Panc1 (cell line): ENCODE results near the gene DSCAM. TPM values are rescaled to one million over a fixed set of nuclear protein-coding genes. Genes with fewer than 3 reads are reported as not detected.

Source experiments
- ATAC-seq: fragments of 200-7000 bp; cut with Tn5 transposase; 2 replicates; pipeline ENCODE4 v1.9.1; 2020; ENCODE audit warnings: mild to moderate bottlenecking, moderate library complexity
- BruUV-seq: library from RNA; stranded (reverse); fragments of 400-500 nt; replicated peaks from 2 replicates; lab custom pipeline; 2021; lab: Mats Ljungman, UMichigan
- CTCF ChIA-PET: fragments of 300-600 bp; sonication (Branson Sonifier 250); formaldehyde crosslinking; loops from one replicate; lab custom pipeline; 2022; ENCODE audit warnings: antibody characterized with exemption; lab: Charles Lee
- POLR2A ChIA-PET: fragments of 300-600 bp; sonication (Branson Sonifier 250); formaldehyde crosslinking; loops from one replicate; lab custom pipeline; 2022; ENCODE audit warnings: antibody characterized with exemption; lab: Charles Lee
- DNase-seq: peaks from one replicate; pipeline ENCODE4 v3.0.0-alpha.2; 2010; ENCODE audit warnings: low read depth, low spot score
- H3K27ac ChIP-seq: 2 replicates; pipeline ENCODE4 v1.5.1; 2011; ENCODE audit warnings: mild to moderate bottlenecking, low read length, inconsistent platforms
- H3K27me3 ChIP-seq: fragments of 200-500 bp; sonication (Bioruptor generic); 2 replicates; pipeline ENCODE4 v1.6.0; 2014; ENCODE audit warnings: low read length, inconsistent platforms; ENCODE audit not compliant: control insufficient read depth, insufficient read depth
- H3K36me3 ChIP-seq: fragments of 200-500 bp; sonication (Bioruptor generic); 2 replicates; pipeline ENCODE4 v1.5.1; 2014; ENCODE audit warnings: inconsistent platforms, mild to moderate bottlenecking, low read length, moderate library complexity; ENCODE audit not compliant: control insufficient read depth, insufficient read depth
- H3K4me1 ChIP-seq: 2 replicates; pipeline ENCODE4 v1.5.1; 2011; ENCODE audit warnings: inconsistent platforms, mild to moderate bottlenecking, low read length, moderate library complexity; ENCODE audit not compliant: control insufficient read depth, insufficient read depth
- H3K4me3 ChIP-seq, 2 experiments: 2 replicates each; pipeline ENCODE4 v1.5.1; 2011 to 2012; ENCODE audit warnings: low read depth in 2 of 2, low read length in 2 of 2, mild to moderate bottlenecking in 2 of 2, inconsistent platforms in 1 of 2, moderate library complexity in 1 of 2
- H3K9me3 ChIP-seq: fragments of 200-500 bp; sonication (Bioruptor generic); 2 replicates; pipeline ENCODE4 v1.5.1; 2014; ENCODE audit warnings: low read depth, mild to moderate bottlenecking, inconsistent platforms, low read length, moderate library complexity; ENCODE audit not compliant: control insufficient read depth, insufficient read depth
- POLR2AphosphoS5 ChIP-seq: IDR thresholded peaks from 2 replicates; pipeline ENCODE4 v1.6.1; 2012; ENCODE audit warnings: mild to moderate bottlenecking, low read depth, low read length, moderate library complexity
- SIN3A ChIP-seq: IDR thresholded peaks from 2 replicates; pipeline ENCODE4 v1.6.1; 2012; ENCODE audit warnings: low read depth, mild to moderate bottlenecking, low read length, moderate library complexity, borderline replicate concordance; ENCODE audit not compliant: insufficient read depth
- TCF7L2 ChIP-seq: IDR thresholded peaks from 2 replicates; pipeline ENCODE4 v1.6.1; 2011; ENCODE audit warnings: mild to moderate bottlenecking, low read depth, low read length, inconsistent platforms
- in situ Hi-C: cut with HindIII; loops from 2 replicates; pipeline ENCODE4 v1.10.0; 2016; ENCODE audit warnings: low sequenced_read_pairs, low pct_unique_long_range_greater_than_20kb
- intact Hi-C: fragments of 100-400 bp; cut with micrococcal nuclease; formaldehyde crosslinking; loops from one replicate; pipeline ENCODE4 v1.10.0; 2022; ENCODE audit not compliant: unreplicated experiment
- total RNA-seq: library from RNA; stranded (reverse); gene quantifications from one replicate; pipeline ENCODE4 v1.2.1, GENCODE V29; 2021; ENCODE audit not compliant: unreplicated experiment
- TF ChIP-seq, protein P1 (sequence below), 2 experiments: IDR thresholded peaks; 2 replicates each; pipeline ENCODE4 v1.6.1; 2011 to 2012; ENCODE audit warnings: low read depth in 2 of 2, control low read depth in 1 of 2, low read length in 1 of 2, mild to moderate bottlenecking in 1 of 2, moderate library complexity in 1 of 2; ENCODE audit not compliant: insufficient read depth in 1 of 2
- TF ChIP-seq, protein P2 (sequence below): fragments of 450-650 bp; IDR thresholded peaks from 2 replicates; pipeline ENCODE4 v1.5.1; 2017; ENCODE audit warnings: mild to moderate bottlenecking

DSCAM gene
- total RNA-seq, 1 experiment from 2014 or later, result not detected

DNA sequence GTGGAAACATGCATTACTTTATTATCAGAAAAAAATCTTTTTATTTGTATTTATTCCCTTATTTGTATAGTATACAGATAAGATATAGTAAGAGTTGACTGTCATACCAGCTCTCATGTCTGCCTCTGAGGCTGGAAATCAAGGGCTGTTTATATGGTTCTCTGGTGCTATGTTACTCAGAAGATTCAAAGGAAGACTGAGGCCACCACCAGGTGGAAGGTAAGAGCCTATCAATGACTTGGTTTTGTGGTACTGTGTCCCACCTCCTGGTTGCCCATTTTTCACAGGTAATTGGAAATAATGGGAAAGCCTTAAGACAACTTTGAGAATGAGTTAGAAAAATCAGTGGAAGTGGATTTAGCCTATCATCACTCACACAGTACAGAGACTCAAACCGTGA is 342.1 kb downstream of the DSCAM start:
- intact Hi-C loops (no loop called here), in situ Hi-C loops (no loop called here)
- ATAC-seq, result no peak
- no peaks in the 10 kb centered on the region for H3K36me3 ChIP-seq
- POLR2A ChIA-PET, result no interaction called here
- TF ChIP-seq, protein P1, sequence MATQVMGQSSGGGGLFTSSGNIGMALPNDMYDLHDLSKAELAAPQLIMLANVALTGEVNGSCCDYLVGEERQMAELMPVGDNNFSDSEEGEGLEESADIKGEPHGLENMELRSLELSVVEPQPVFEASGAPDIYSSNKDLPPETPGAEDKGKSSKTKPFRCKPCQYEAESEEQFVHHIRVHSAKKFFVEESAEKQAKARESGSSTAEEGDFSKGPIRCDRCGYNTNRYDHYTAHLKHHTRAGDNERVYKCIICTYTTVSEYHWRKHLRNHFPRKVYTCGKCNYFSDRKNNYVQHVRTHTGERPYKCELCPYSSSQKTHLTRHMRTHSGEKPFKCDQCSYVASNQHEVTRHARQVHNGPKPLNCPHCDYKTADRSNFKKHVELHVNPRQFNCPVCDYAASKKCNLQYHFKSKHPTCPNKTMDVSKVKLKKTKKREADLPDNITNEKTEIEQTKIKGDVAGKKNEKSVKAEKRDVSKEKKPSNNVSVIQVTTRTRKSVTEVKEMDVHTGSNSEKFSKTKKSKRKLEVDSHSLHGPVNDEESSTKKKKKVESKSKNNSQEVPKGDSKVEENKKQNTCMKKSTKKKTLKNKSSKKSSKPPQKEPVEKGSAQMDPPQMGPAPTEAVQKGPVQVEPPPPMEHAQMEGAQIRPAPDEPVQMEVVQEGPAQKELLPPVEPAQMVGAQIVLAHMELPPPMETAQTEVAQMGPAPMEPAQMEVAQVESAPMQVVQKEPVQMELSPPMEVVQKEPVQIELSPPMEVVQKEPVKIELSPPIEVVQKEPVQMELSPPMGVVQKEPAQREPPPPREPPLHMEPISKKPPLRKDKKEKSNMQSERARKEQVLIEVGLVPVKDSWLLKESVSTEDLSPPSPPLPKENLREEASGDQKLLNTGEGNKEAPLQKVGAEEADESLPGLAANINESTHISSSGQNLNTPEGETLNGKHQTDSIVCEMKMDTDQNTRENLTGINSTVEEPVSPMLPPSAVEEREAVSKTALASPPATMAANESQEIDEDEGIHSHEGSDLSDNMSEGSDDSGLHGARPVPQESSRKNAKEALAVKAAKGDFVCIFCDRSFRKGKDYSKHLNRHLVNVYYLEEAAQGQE (IDR thresholded peaks at IDR 0.05; ENCODE audit: insufficient read depth in 1 of 2, low read depth in 2 of 2, low read length in 1 of 2), result no peak
- TF ChIP-seq, protein P2, sequence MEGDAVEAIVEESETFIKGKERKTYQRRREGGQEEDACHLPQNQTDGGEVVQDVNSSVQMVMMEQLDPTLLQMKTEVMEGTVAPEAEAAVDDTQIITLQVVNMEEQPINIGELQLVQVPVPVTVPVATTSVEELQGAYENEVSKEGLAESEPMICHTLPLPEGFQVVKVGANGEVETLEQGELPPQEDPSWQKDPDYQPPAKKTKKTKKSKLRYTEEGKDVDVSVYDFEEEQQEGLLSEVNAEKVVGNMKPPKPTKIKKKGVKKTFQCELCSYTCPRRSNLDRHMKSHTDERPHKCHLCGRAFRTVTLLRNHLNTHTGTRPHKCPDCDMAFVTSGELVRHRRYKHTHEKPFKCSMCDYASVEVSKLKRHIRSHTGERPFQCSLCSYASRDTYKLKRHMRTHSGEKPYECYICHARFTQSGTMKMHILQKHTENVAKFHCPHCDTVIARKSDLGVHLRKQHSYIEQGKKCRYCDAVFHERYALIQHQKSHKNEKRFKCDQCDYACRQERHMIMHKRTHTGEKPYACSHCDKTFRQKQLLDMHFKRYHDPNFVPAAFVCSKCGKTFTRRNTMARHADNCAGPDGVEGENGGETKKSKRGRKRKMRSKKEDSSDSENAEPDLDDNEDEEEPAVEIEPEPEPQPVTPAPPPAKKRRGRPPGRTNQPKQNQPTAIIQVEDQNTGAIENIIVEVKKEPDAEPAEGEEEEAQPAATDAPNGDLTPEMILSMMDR, result no peak
- TF ChIP-seq POLR2AphosphoS5 (no peak), TCF7L2 (no peak), SIN3A (no peak)
- CTCF ChIA-PET, result no interaction called here
- no peak overlapping the region for H3K27ac ChIP-seq
- H3K27me3 ChIP-seq, result no peaks in the 10 kb centered on the region
- no TSS peak for BruUV-seq
- H3K4me3 ChIP-seq, result no peak overlapping the region
- no peaks in the 10 kb centered on the region for H3K4me1 ChIP-seq
- no peak for DNase-seq
- H3K9me3 ChIP-seq, result no peaks in the 10 kb centered on the region

DNA sequence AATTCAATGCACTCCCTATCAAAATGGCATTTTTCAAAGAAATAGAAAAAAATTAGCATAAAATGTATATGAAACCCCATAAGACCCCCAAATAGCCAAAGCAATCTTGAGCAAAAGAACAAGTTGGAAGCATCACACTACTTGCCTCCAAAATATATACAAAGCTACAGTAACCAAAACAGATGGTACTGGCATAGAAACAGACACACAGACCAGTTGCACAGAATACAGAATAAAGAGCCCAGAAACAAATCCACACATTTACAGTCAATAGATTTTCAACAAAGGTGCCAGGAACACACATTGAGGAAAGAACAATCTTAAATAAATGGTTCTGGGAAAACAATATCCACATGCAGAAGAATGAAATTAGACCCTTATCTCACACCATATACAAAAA is 350.8 kb downstream of the DSCAM start:
- H3K27me3 ChIP-seq, result no peaks in the 10 kb centered on the region
- no peaks in the 10 kb centered on the region for H3K36me3 ChIP-seq
- no peaks in the 10 kb centered on the region for H3K4me1 ChIP-seq
- H3K27ac ChIP-seq, result no peak overlapping the region
- H3K9me3 ChIP-seq, result no peaks in the 10 kb centered on the region
- in situ Hi-C loops, result no loop called here
- no peak for ATAC-seq
- DNase-seq, result no peak
- POLR2A ChIA-PET, result no interaction called here
- no TSS peak for BruUV-seq
- TF ChIP-seq TCF7L2 (no peak), POLR2AphosphoS5 (no peak), SIN3A (no peak)
- TF ChIP-seq, protein P1 (IDR thresholded peaks at IDR 0.05; ENCODE audit: insufficient read depth in 1 of 2, low read depth in 2 of 2, low read length in 1 of 2), result no peak
- TF ChIP-seq, protein P2, result no peak
- H3K4me3 ChIP-seq, result no peak overlapping the region
- CTCF ChIA-PET, result no interaction called here
- intact Hi-C loops, result no loop called here
